A673 (cell line): ENCODE measurements around the gene RSPH9. TPM values are rescaled to one million over a fixed set of nuclear protein-coding genes. Genes with fewer than 3 reads are reported as not detected.

ENCODE experiments used
- BruUV-seq: library from RNA; stranded (reverse); fragments of 400-500 nt; replicated peaks from 2 replicates; lab custom pipeline; 2021; lab: Mats Ljungman, UMichigan
- CTCF ChIA-PET: fragments of 300-600 bp; sonication (Branson Sonifier 250); formaldehyde crosslinking; loops from one replicate; lab custom pipeline; 2022; ENCODE audit warnings: antibody characterized with exemption; lab: Charles Lee
- POLR2A ChIA-PET: fragments of 300-600 bp; sonication (Branson Sonifier 250); formaldehyde crosslinking; loops from one replicate; lab custom pipeline; 2022; ENCODE audit warnings: antibody characterized with exemption; ENCODE audit not compliant: low non-redundant PET; lab: Charles Lee
- DNase-seq: peaks from one replicate; pipeline ENCODE4 v3.0.0-alpha.2; 2015; ENCODE audit warnings: low spot score
- H3K27ac ChIP-seq: fragments of 200-600 bp; sonication (generic); 2 replicates; pipeline ENCODE4 v1.5.1; 2016; ENCODE audit warnings: mixed run types, low read depth, mild to moderate bottlenecking, mixed read lengths, antibody characterized with exemption, low read length; ENCODE audit not compliant: poor library complexity, severe bottlenecking
- H3K27me3 ChIP-seq: fragments of 200-600 bp; sonication (generic); replicated peaks from 2 replicates; pipeline ENCODE4 v1.6.1; 2017; ENCODE audit warnings: mixed run types, low read depth, mild to moderate bottlenecking, mixed read lengths, antibody characterized with exemption, low read length; ENCODE audit not compliant: insufficient read depth, poor library complexity
- H3K36me3 ChIP-seq: fragments of 200-600 bp; sonication (generic); 2 replicates; pipeline ENCODE4 v1.6.1; 2016; ENCODE audit warnings: mixed run types, mild to moderate bottlenecking, mixed read lengths, antibody characterized with exemption, low read length; ENCODE audit not compliant: insufficient read depth, poor library complexity, severe bottlenecking
- H3K4me1 ChIP-seq: fragments of 200-600 bp; sonication (generic); 2 replicates; pipeline ENCODE4 v1.6.1; 2017; ENCODE audit warnings: mixed run types, mild to moderate bottlenecking, mixed read lengths, antibody characterized with exemption, low read length; ENCODE audit not compliant: insufficient read depth, poor library complexity, severe bottlenecking
- H3K4me3 ChIP-seq: fragments of 200-600 bp; sonication (generic); 2 replicates; pipeline ENCODE4 v1.5.1; 2016; ENCODE audit warnings: low read depth, mixed run types, mild to moderate bottlenecking, mixed read lengths, low read length; ENCODE audit not compliant: poor library complexity, severe bottlenecking
- H3K9me3 ChIP-seq: fragments of 200-600 bp; sonication (generic); 2 replicates; pipeline ENCODE4 v1.6.1; 2016; ENCODE audit warnings: mixed run types, low read depth, mild to moderate bottlenecking, mixed read lengths, antibody characterized with exemption, low read length; ENCODE audit not compliant: poor library complexity, severe bottlenecking
- EZH2 ChIP-seq: fragments of 200-600 bp; sonication (generic); IDR thresholded peaks from 2 replicates; pipeline ENCODE4 v1.6.1; 2017; ENCODE audit warnings: borderline replicate concordance, low read depth, mild to moderate bottlenecking, mixed read lengths, antibody characterized with exemption, low read length; ENCODE audit not compliant: poor library complexity, severe bottlenecking
- intact Hi-C: fragments of 100-400 bp; cut with micrococcal nuclease; formaldehyde crosslinking; loops from one replicate; pipeline ENCODE4 v1.10.0; 2022; ENCODE audit not compliant: unreplicated experiment
- total RNA-seq: library from RNA; stranded (reverse); gene quantifications from 2 replicates; pipeline ENCODE4 v1.2.3, GENCODE V29; 2021

The RSPH9 gene
- total RNA-seq, 1 experiment from 2014 or later = 0.11 TPM

DNA sequence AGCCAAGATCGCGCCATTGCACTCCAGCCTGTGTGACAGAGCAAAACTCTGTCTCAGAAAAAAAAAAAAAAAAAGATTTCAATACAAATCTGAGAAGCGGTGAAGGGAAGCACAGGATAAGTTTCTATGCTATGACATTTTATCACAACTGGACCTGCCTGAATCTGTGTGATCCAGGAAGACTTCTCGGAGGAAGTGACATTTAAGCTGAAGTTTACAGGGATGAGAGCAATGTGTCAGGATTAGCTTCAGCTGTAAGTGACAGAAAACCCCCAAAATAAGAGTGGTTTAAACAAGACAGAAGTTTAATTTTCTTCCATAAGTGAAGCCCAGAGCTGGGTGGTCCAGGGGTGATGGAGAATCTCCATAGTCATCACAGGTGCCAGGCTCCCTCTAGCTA lies 76.2 kb downstream of the RSPH9 start:
- no TSS peak for BruUV-seq
- peaks cover 32% of the 10 kb centered on the region for H3K4me1 ChIP-seq
- DNase-seq = no peak
- TF ChIP-seq EZH2 = no peak
- CTCF ChIA-PET = interaction anchor here (0.5 to 1.1 kb wide), 2 partner anchors 22 to 358 kb away, joined by 3 read pairs; no protein-coding TSS in a partner anchor
- H3K9me3 ChIP-seq = no peaks in the 10 kb centered on the region
- no peak overlapping the region for H3K27ac ChIP-seq
- no peak overlapping the region for H3K4me3 ChIP-seq
- no peaks in the 10 kb centered on the region for H3K36me3 ChIP-seq
- POLR2A ChIA-PET = no interaction called here
- H3K27me3 ChIP-seq = no peaks in the 10 kb centered on the region
- intact Hi-C loops = no loop called here

Other genes starting within 250 kb of the RSPH9 start
- gene ABCC10, start 217.5 kb upstream of the RSPH9 start, total RNA-seq = 37.5 and 46.4 TPM in 2 replicates
- gene DLK2, start 189.5 kb upstream of the RSPH9 start, total RNA-seq = 0.37 and 0.67 TPM in 2 replicates
- 39.1 and 46.0 TPM in 2 replicates for gene TJAP1, start 167.5 kb upstream of the RSPH9 start, total RNA-seq
- gene LRRC73, start 134.7 kb upstream of the RSPH9 start, total RNA-seq = 0.58 and 0.94 TPM in 2 replicates
- 75.1 and 84.2 TPM in 2 replicates for gene YIPF3, start 128.1 kb upstream of the RSPH9 start, total RNA-seq
- 64.1 and 75.4 TPM in 2 replicates for gene POLR1C, start 127.9 kb upstream of the RSPH9 start, total RNA-seq
- 109 and 111 TPM in 2 replicates for gene XPO5, start 69.0 kb upstream of the RSPH9 start, total RNA-seq
- 20.0 and 24.9 TPM in 2 replicates for gene POLH, start 68.9 kb upstream of the RSPH9 start, total RNA-seq
- 59.4 and 72.1 TPM in 2 replicates for gene GTPBP2, start 15.8 kb upstream of the RSPH9 start, total RNA-seq
- gene MAD2L1BP, start 9.2 kb upstream of the RSPH9 start, total RNA-seq = 52.0 and 55.3 TPM in 2 replicates
- 64.6 and 69.1 TPM in 2 replicates for gene MRPS18A, start 42.8 kb downstream of the RSPH9 start, total RNA-seq
- gene VEGFA, start 125.2 kb downstream of the RSPH9 start, total RNA-seq = 116 and 144 TPM in 2 replicates